CD4-positive, alpha-beta T cell (primary cell): ENCODE results near the gene KLHL40. TPM values are rescaled to one million over a fixed set of nuclear protein-coding genes. Genes with fewer than 3 reads are reported as not detected.

Experiments used
- ATAC-seq: fragments of 200-7000 bp; cut with Tn5 transposase; one replicate; pipeline ENCODE4 v1.10.0; 2022; ENCODE audit warnings: mild to moderate bottlenecking; ENCODE audit not compliant: poor library complexity
- CTCF ChIA-PET: fragments of 350-600 bp; sonication (Branson Sonifier 250); formaldehyde crosslinking; loops from one replicate; lab custom pipeline; 2021; ENCODE audit warnings: antibody characterized with exemption, inconsistent platforms; lab: Charles Lee
- POLR2A ChIA-PET: fragments of 350-600 bp; sonication (Branson Sonifier 250); formaldehyde crosslinking; loops from one replicate; lab custom pipeline; 2021; ENCODE audit warnings: antibody characterized with exemption, inconsistent platforms; lab: Charles Lee
- DNase-seq, 14 experiments: peaks; one replicate each; pipeline ENCODE4 v3.0.0-alpha.2; 2013 to 2020; ENCODE audit warnings: mixed read lengths in 2 of 14
- H3K27ac ChIP-seq, 2 donors: one replicate each; pipeline versions ENCODE4 v1.5.1 to v1.7.0; 2013; ENCODE audit warnings: low read length in 2 of 2, low read depth in 1 of 2, mild to moderate bottlenecking in 1 of 2
- H3K27me3 ChIP-seq, 2 experiments: 1 replicate in 1 of 2; 2 replicates in 1 of 2; pipeline versions ENCODE4 v1.6.1 to v1.7.0; 2013; ENCODE audit warnings: low read length in 2 of 2, control low read depth in 1 of 2, mild to moderate bottlenecking in 1 of 2, moderate library complexity in 1 of 2; ENCODE audit not compliant: insufficient read depth in 2 of 2, control insufficient read depth in 1 of 2
- H3K36me3 ChIP-seq: one replicate; pipeline ENCODE4 v1.6.1; 2013; ENCODE audit warnings: low read length, control low read depth; ENCODE audit not compliant: insufficient read depth
- H3K4me1 ChIP-seq: one replicate; pipeline ENCODE4 v1.6.1; 2013; ENCODE audit warnings: low read length, control low read depth; ENCODE audit not compliant: insufficient read depth
- H3K4me3 ChIP-seq: one replicate; pipeline ENCODE4 v1.5.1; 2013; ENCODE audit warnings: mild to moderate bottlenecking, low read length, moderate library complexity
- H3K9me3 ChIP-seq, 2 experiments: 1 replicate in 1 of 2; 2 replicates in 1 of 2; pipeline versions ENCODE4 v1.6.1 to v1.7.0; 2013; ENCODE audit warnings: low read length in 2 of 2, mild to moderate bottlenecking in 2 of 2, control low read depth in 1 of 2, moderate library complexity in 1 of 2; ENCODE audit not compliant: control insufficient read depth in 1 of 2, insufficient read depth in 1 of 2
- H3K27ac Mint-ChIP-seq: one replicate; pipeline ENCODE4 v1.8.0; 2020; ENCODE audit warnings: mixed read lengths
- H3K27me3 Mint-ChIP-seq: one replicate; pipeline ENCODE4 v1.8.0; 2021; ENCODE audit warnings: mixed read lengths
- H3K36me3 Mint-ChIP-seq: one replicate; pipeline ENCODE4 v1.8.0; 2021; ENCODE audit warnings: low read depth, mixed read lengths
- H3K4me1 Mint-ChIP-seq: one replicate; pipeline ENCODE4 v1.8.0; 2021; ENCODE audit warnings: low read depth, mixed read lengths
- H3K4me3 Mint-ChIP-seq: one replicate; pipeline ENCODE4 v1.8.0; 2020; ENCODE audit warnings: mild to moderate bottlenecking, mixed read lengths
- H3K9me3 Mint-ChIP-seq: one replicate; pipeline ENCODE4 v1.8.0; 2020; ENCODE audit warnings: mixed read lengths
- CTCF ChIP-seq: fragments of 200-600 bp; IDR thresholded peaks from one replicate; pipeline ENCODE4 v1.8.0; 2022; ENCODE audit warnings: antibody characterized with exemption, mild to moderate bottlenecking
- intact Hi-C, 2 experiments: fragments of 100-400 bp; cut with DNase I in 1 of 2; cut with micrococcal nuclease in 1 of 2; formaldehyde crosslinking; loops; one replicate each; pipeline versions ENCODE4 v1.15.1 to v1.9.0; 2023 to 2025; cut with DNase I, micrococcal nuclease
- polyA plus RNA-seq, 2 donors: library from polyadenylated mRNA; unstranded; fragments of 120-200 nt; gene quantifications; one replicate each; pipeline ENCODE4 v1.2.1, GENCODE V29; 2013
- total RNA-seq, 174 experiments: library from RNA in 2 of 174; stranded (reverse) in 2 of 174; gene quantifications; one replicate each; pipeline ENCODE4 v1.2.3 and lab custom pipeline; 2021 to 2026

Gene KLHL40
- total RNA-seq = not detected
- not detected for polyA plus RNA-seq (2013, experiment 1 of 2)
- polyA plus RNA-seq (2013, experiment 2 of 2) = 3.2 TPM
- total RNA-seq (lab: John Stamatoyannopoulos, UW) = 0 to 0.14 (median 0) reads per million in 172 experiments

- Histone ChIP-seq H3K27me3 (peaks cover 0 to 2% of the 10 kb centered on the region in 2 experiments), H3K4me3 (no peak within 1 kb of the TSS), H3K9me3 (no peaks in the 10 kb centered on the region), H3K4me1 (no peaks in the 10 kb centered on the region), H3K36me3 (no peaks in the 10 kb centered on the region), H3K27ac (no peak within 1 kb of the TSS)
- Mint-ChIP-seq H3K27ac (no peak within 1 kb of the TSS), H3K4me3 (no peak within 1 kb of the TSS), H3K36me3 (no peaks in the 10 kb centered on the region), H3K4me1 (no peaks in the 10 kb centered on the region), H3K27me3 (peaks cover 49% of the 10 kb centered on the region), H3K9me3 (no peaks in the 10 kb centered on the region)
- ChIA-PET POLR2A (no interaction called here), CTCF (no interaction called here)
- intact Hi-C loops = no loop called here
- ATAC-seq (no peak), DNase-seq (peak in 1 of 14 experiments; percentile 4)
- TF ChIP-seq CTCF = no peak
Measured at GRCh38 chr3:42685363-42685881, at the start of gene KLHL40. TSS of gene KLHL40 (plus strand) at chr3:42685537. CDS start at chr3:42685619, 82 bp downstream.

DNA sequence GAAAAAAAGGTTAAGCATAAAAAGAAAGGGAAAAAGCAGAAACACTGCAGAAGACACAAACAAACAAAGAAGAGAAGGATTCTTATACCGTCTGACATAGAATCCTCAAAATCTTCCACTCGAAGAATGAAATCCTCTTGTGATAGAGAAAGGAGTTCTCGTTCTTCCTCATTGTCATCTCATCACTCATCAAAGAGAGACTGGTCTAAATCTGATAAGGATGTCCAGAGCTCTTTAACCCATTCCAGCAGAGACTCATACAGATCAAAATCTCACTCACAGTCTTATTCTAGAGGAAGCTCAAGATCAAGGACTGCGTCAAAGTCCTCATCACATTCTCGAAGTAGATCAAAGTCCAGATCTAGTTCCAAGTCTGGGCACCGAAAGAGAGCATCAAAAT lies 48.3 kb upstream of the KLHL40 start:
- no peaks in the 10 kb centered on the region for H3K9me3 Mint-ChIP-seq
- no peaks in the 10 kb centered on the region for H3K9me3 ChIP-seq
- peaks cover 14% of the 10 kb centered on the region for H3K4me1 Mint-ChIP-seq
- intact Hi-C loops = loop anchor here in 1 of 2 experiments (5.0 to 10.0 kb wide), 2 partner anchors 35 to 52 kb away; partner anchors contain the start of genes NKTR and SEC22C
- H3K36me3 ChIP-seq = peaks cover 74% of the 10 kb centered on the region
- no peak for DNase-seq
- H3K4me3 Mint-ChIP-seq = no peak overlapping the region
- H3K36me3 Mint-ChIP-seq = peaks cover 36% of the 10 kb centered on the region
- no peaks in the 10 kb centered on the region for H3K27me3 ChIP-seq
- ChIA-PET CTCF (interaction anchor here (1.2 to 2.0 kb wide), 3 partner anchors 11 to 55 kb away, joined by 5 to 8 read pairs (median 7); partner anchors contain the start of gene SEC22C), POLR2A (interaction anchor here (1.0 to 2.0 kb wide), 4 partner anchors 14 to 47 kb away, joined by 3 to 10 read pairs (median 4); partner anchors contain the start of genes NKTR and SS18L2)
- TF ChIP-seq CTCF = no peak
- no peak overlapping the region for H3K27ac Mint-ChIP-seq
- H3K27ac ChIP-seq = no peak overlapping the region
- H3K4me3 ChIP-seq = no peak overlapping the region
- no peaks in the 10 kb centered on the region for H3K27me3 Mint-ChIP-seq
- H3K4me1 ChIP-seq = peaks cover 30% of the 10 kb centered on the region
- no peak for ATAC-seq

- ATAC-seq (peak; percentile 82), DNase-seq (peak in 5 of 14 experiments; percentile 32 to 86 (median 65))
- Mint-ChIP-seq H3K4me3 (no peak overlapping the region), H3K4me1 (peaks cover 14% of the 10 kb centered on the region), H3K27ac (no peak overlapping the region), H3K27me3 (no peaks in the 10 kb centered on the region), H3K36me3 (peaks cover 36% of the 10 kb centered on the region), H3K9me3 (no peaks in the 10 kb centered on the region)
- TF ChIP-seq CTCF = no peak
- H3K27ac ChIP-seq = peak overlapping the region in 1 of 2 donors; percentile 79
- CTCF ChIA-PET = interaction anchor here (1.8 kb wide), 1 partner anchor 56 kb away, joined by 7 read pairs; the partner anchor contains the start of gene SEC22C
- POLR2A ChIA-PET = interaction anchor here (1.0 kb wide), 1 partner anchor 10 kb away, joined by 4 read pairs; no protein-coding TSS in a partner anchor
- peaks cover 74% of the 10 kb centered on the region for H3K36me3 ChIP-seq
- H3K9me3 ChIP-seq = no peaks in the 10 kb centered on the region
- H3K4me3 ChIP-seq = peak overlapping the region; percentile 44
- peaks cover 30% of the 10 kb centered on the region for H3K4me1 ChIP-seq
- intact Hi-C loops = loop anchor here in 1 of 2 experiments (5.0 to 10.0 kb wide), 2 partner anchors 36 to 54 kb away; partner anchors contain the start of genes NKTR and SEC22C
- no peaks in the 10 kb centered on the region for H3K27me3 ChIP-seq
Measured at GRCh38 chr3:42638339-42638842, 46.9 kb upstream of the KLHL40 start.
